Lower leg skin (tissue), 4 donors: Measurements from ENCODE around the gene ZNF33A. TPM values are rescaled to one million over a fixed set of nuclear protein-coding genes. Genes with fewer than 3 reads are reported as not detected.

Experiments
- DNase-seq, 2 donors: peaks; one replicate each; pipeline ENCODE4 v3.0.0-alpha.2; 2019; ENCODE audit warnings: low spot score in 2 of 2
- H3K4me3 ChIP-seq: fragments of 200-600 bp; sonication (generic); 2 replicates; pipeline ENCODE4 v1.5.1; 2017; ENCODE audit warnings: mild to moderate bottlenecking, low read depth; ENCODE audit not compliant: poor library complexity, severe bottlenecking
- POLR2A ChIP-seq, 2 donors: fragments of 450-650 bp; IDR thresholded peaks; one replicate each; pipeline ENCODE4 v1.6.1; 2016 to 2017; ENCODE audit warnings: antibody characterized with exemption in 2 of 2, mild to moderate bottlenecking in 1 of 2, moderate library complexity in 1 of 2
- WGBS, 2 donors: methylation state at CpG; one replicate each; pipeline ENCODE4 v1.1.5; 2018; 5-methylcytosine and 5-hydroxymethylcytosine counted together
- intact Hi-C: fragments of 100-400 bp; cut with DNase I; formaldehyde crosslinking; loops from one replicate; pipeline ENCODE4 v1.15.0; 2023; ENCODE audit warnings: low total_unique reads
- total RNA-seq, 4 donors: library from RNA; depleted of rRNA; stranded (reverse); fragments of >200 nt; gene quantifications; one replicate each; pipeline ENCODE4 v1.1.0, GENCODE V29; 2016
- TF ChIP-seq, protein P1 (sequence below), 3 donors: fragments of 450-650 bp; IDR thresholded peaks; one replicate each; pipeline ENCODE4 v1.5.1; 2016; ENCODE audit warnings: antibody characterized with exemption in 3 of 3, mild to moderate bottlenecking in 3 of 3, moderate library complexity in 2 of 3

Gene ZNF33A
- total RNA-seq: 10 to 100 TPM; 16.8 to 28.8 (median 23.0) TPM

GRCh38 chr10:38010119-38010903 is at the start of gene ZNF33A:
ZNF33A (plus strand) TSS chr10:38010675; CDS start chr10:38012342, 1,667 bp downstream.
- intact Hi-C loops: no loop called here
- WGBS, 2 donors: 0% methylated on average over 23 to 46 of the region's 46 CpGs
- peak within 1 kb of the TSS; percentile 67 for H3K4me3 ChIP-seq
- TF ChIP-seq POLR2A (IDR thresholded peaks at IDR 0.05): no peak
- TF ChIP-seq, protein P1, sequence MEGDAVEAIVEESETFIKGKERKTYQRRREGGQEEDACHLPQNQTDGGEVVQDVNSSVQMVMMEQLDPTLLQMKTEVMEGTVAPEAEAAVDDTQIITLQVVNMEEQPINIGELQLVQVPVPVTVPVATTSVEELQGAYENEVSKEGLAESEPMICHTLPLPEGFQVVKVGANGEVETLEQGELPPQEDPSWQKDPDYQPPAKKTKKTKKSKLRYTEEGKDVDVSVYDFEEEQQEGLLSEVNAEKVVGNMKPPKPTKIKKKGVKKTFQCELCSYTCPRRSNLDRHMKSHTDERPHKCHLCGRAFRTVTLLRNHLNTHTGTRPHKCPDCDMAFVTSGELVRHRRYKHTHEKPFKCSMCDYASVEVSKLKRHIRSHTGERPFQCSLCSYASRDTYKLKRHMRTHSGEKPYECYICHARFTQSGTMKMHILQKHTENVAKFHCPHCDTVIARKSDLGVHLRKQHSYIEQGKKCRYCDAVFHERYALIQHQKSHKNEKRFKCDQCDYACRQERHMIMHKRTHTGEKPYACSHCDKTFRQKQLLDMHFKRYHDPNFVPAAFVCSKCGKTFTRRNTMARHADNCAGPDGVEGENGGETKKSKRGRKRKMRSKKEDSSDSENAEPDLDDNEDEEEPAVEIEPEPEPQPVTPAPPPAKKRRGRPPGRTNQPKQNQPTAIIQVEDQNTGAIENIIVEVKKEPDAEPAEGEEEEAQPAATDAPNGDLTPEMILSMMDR (IDR thresholded peaks at IDR 0.05): no peak
- peak; percentile 86 to 97 for DNase-seq

- no peak for DNase-seq
- intact Hi-C loops: no loop called here
- H3K4me3 ChIP-seq: no peak overlapping the region
- no peak for TF ChIP-seq POLR2A (IDR thresholded peaks at IDR 0.05)
- TF ChIP-seq, protein P1 (IDR thresholded peaks at IDR 0.05): no peak
Measured at GRCh38 chr10:37965006-37965405, 45.5 kb upstream of the ZNF33A start.

- WGBS, 2 donors: 96 to 100% methylated on average over 1 of the region's 1 CpG
- no peak for DNase-seq
- TF ChIP-seq, protein P1 (IDR thresholded peaks at IDR 0.05): no peak
- no peak for TF ChIP-seq POLR2A (IDR thresholded peaks at IDR 0.05)
- intact Hi-C loops: loop anchor here (10.0 kb wide), 1 partner anchor 122 kb away; the partner anchor contains the start of gene ZNF37A
- H3K4me3 ChIP-seq: no peak overlapping the region
Measured at GRCh38 chr10:37972396-37972795, 38.1 kb upstream of the ZNF33A start.

DNA sequence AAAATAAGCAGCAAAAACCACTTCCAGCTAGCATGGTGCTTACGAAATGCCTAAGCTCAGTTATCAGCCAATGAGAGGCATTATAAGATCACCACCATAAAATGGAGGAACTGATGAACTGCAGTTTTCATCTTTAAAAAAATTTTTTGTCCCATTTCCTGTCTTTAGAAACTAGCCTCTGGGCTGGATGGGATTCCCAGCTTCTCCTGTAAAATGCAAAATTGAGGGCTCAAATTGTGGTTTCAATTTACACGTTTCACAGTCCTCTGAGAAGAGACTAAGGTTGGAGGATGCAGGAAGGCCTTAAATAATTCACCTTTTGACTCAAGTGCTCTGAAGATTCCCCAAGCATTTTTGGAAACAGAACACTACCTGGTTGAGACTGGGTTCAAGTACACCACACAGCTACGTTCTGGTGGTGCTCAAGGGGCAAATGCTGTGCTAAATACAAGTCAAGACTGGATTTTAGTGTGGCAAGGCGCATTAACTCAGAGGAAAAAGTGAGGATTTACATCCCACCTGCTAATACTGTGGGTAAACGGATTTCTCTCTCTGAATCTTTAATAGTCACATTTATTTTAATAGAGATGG is 35.0 kb upstream of the ZNF33A start:
- 17 to 23% methylated on average over 5 of the region's 5 CpGs for WGBS, 2 donors
- intact Hi-C loops: loop anchor here (10.0 kb wide), 1 partner anchor 119 kb away; the partner anchor contains the start of gene ZNF37A
- no peak for DNase-seq

DNA sequence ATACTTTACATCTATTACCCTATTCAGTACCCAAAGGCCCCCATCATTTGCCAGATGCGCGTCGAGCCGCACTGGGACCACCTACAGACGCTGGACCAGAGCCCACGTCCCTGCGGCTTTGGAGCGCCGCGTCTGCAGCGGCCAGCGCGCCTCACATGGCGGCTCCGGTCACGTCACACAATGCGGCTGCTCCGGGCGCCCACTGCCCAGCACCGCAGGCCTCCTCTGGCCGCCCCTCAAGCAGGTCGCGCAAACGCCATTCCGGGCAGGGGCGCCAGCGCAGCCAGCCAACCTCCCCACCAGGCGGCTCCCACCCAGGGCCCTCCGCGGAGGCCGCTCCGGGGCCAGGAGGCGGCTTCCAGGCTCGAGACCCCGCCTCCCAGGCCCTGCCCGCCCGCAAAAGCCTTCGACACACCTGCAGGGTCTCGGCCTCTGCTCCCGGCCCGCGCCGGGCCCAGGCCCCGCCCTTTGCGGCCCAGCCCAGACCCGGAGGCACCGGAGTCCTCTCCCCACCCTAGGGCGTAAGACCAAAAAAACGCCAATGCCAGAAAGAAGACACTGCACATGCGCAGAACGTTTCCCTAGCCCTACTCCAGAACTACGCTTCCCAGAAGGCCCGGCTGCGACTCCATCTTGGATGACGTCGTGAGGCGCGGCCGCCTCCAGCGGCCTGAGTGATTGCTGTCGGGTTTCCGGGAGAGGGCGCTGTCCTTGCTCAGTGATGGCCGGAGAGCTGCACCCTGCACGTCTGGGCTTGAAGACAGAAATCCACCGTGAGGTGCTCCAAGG is 34.2 kb upstream of the ZNF33A start, which contains the start of gene ZNF25:
Gene ZNF25 (minus strand): TSS at position 557 of the 789 bp plus-strand sequence. CDS start 4,925 bp downstream, outside the sequence.
- 0 to 1% methylated on average over 46 to 55 of the region's 66 CpGs for WGBS, 2 donors
- peak within 1 kb of the TSS; percentile 86 for H3K4me3 ChIP-seq
- peak; percentile 98 to 99 for DNase-seq
- intact Hi-C loops: loop anchor here (10.0 kb wide), 1 partner anchor 119 kb away; the partner anchor contains the start of gene ZNF37A
- TF ChIP-seq, protein P1 (IDR thresholded peaks at IDR 0.05): peak in 1 of 3 donors; percentile 86
- TF ChIP-seq POLR2A (IDR thresholded peaks at IDR 0.05): peak in 1 of 2 donors; percentile 56

More for the DNA sequence above, 35.0 kb upstream of the ZNF33A start:
- TF ChIP-seq POLR2A (IDR thresholded peaks at IDR 0.05): no peak
- TF ChIP-seq, protein P1 (IDR thresholded peaks at IDR 0.05): no peak
- peak overlapping the region; percentile 86 for H3K4me3 ChIP-seq
